GM18508 (cell line): ENCODE results near the gene ETAA1.
A peak's percentile ranks its signal among the peaks of the same experiment; 100 is the strongest.

Experiments
- ATAC-seq: cut with Tn5 transposase; IDR thresholded peaks from one replicate; pipeline ENCODE4 v1.9.1; 2021; ENCODE audit warnings: moderate number of reproducible peaks; ENCODE audit not compliant: insufficient read depth, unreplicated experiment

ETAA1 gene

DNA sequence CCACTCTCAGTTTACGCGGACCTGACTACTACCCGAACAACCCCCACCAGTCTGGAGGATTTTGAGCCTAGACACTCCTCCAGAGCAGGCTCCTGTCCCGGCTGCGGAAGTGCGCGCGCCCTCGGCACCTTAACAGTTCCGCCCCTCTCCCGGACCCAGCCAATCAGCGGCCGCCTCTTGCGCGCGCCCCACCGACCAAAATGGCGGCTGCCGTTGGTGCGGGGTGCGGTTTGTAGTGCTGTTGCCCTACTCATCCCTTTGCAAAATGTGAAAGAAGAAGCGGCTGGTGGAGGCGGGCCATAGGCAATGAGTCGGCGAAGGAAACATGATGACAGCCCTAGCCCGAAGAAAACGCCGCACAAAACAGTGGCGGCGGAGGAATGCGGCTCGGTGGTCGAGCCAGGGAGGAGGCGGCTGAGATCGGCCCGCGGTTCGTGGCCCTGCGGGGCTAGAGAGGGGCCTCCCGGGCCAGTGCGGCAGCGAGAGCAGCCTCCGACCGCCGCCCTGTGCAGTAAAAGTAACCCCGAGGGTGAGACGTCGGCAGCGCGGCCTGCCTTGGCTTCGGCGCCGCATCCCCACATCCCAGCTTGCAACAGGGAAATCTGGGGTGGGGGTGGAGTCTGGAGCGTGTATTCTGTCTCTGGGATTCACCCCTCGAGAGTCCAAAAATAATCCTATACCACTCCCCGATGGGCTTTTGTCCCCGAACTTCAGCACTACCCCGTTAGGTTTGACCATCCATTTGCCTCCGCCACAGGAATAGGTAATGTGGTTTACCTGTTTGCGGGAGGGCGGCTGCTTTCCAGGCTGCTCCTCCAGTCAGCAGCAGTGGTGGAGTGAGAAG is at the start of gene ETAA1:
TSS of gene ETAA1 (plus strand) at position 191 of the 844 bp plus-strand sequence. CDS start at position 307, 116 bp downstream.
- peak; percentile 95 for ATAC-seq

DNA sequence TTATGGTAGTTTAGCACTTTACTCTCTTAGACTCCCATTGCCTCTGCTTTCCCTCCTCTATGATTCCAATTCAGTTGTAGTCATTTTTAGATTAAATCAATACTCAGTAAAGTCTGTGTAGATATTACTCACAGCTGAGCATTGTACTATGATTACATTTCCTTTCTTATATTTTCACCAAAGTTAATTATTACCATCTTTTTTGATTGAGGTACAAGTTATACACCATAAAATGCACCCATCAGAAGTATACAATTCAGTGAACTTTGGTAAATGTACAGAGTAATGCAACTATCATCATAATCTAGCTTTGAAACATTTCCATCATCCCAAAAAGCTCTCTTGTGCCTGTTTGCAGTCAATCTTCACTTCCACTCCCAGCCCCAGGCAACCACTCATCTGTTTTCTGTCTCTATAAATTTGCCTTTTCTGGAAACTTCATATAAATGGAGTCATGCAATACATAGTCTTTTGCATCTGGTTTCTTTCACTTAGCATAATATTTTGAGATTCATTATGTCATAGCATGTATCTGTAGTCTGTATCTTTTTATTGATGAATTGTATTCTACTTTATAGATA is 30.2 kb upstream of the ETAA1 start:
- ATAC-seq, result no peak

DNA sequence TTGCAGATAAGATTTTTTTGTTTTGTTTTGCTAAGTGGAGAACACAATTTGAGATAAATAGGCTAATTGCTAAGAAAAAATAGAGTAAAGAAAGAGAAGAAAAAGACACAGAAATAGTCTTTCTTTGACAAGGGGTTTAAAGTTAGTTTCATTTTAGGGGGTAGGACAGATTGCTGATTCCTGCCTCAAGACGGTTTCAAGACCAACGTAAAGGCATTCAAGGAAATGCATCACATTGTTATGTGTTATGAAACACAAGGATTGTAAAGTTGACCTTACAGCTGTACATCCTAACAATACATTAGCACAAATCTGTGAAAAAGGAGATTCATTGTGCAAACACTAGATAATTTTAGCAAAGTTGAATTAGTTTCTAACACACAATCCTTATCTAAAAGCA is 22.7 kb upstream of the ETAA1 start:
- ATAC-seq, result no peak

DNA sequence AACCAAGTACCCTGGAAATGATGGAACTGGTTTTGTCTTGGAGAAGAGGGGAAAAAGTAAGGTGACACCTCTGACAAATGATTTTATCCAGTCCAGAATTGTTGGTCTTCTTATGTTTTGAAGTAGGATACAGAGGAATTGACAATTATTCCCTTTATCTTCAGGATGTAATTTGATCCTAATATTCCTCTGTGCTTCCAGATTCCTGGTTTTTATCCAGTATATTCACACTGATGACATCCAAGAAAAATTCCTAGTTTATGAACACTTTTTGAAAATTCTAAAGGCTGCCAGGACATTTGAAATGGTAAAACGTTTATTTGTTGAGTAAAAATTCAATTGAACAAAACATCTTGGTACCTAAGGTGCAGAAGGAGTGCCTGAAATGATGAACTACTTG is 22.2 kb upstream of the ETAA1 start:
- no peak for ATAC-seq

DNA sequence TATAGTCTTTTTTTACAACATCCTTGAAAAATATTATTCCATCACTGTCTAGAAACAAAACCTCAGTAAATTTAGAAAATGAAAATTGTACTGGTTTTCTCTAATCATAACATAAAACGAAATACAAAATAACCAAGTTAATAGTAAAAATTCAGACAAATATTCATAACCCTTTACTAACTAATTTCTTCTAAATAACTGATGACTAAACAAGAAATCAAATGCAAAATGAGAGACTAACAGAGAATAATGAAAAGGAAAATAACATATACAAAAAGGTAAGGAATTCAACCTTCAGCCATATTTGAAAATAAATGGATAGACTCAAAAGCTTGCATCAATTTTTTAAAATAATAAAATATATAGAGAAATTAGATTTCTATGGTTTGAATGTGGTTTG is 18.6 kb upstream of the ETAA1 start:
- ATAC-seq, result no peak

DNA sequence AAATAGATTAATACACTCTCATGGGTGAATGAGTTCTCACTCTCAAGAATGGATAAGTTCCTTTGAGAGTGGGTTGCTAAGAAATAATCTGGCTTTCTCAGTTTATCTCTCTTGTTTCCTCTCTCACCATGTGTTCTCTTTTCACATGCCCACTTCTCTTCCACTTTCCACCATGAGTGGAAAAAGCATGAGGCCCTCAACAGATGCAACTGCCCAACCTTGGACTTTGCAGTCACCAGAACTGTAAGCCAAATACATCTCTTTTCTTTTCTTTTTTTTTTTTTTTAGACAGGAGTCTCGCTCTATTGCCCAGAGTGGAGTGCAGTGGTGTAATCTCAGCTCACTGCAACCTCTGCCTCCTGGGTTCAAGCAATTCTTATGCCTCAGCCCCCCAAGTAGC is 18.1 kb upstream of the ETAA1 start:
- ATAC-seq, result no peak

DNA sequence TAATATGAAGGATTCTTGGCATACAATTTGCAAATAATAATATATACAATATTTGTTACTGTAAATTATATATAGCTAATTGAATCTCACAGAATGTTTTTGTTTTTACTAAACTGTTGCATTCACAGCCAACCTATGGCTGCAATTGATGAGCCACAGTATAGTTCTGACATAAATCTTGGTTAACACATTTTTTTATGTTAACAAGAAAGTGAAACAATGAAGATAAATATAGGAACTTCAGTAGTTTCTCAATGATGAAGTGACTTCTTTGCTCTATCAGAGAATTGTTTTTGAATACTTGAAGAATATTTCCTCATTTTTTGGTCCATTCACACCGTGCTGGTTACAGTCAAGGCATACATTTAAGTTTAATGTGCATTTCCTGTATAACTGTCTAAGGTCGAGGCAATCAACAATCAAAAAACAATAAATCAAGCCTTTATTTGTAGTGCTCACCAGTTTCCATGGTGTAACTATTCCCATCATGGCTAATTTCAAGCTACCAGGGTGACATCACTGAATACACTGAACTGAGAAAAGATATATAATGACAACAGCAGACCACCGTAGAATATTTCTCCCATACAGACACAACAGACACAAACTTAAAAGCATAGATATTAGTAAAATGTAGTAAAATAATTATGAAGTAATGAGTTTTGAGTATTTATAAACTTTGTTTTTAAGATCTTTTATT is 12.9 kb upstream of the ETAA1 start:
- no peak for ATAC-seq

DNA sequence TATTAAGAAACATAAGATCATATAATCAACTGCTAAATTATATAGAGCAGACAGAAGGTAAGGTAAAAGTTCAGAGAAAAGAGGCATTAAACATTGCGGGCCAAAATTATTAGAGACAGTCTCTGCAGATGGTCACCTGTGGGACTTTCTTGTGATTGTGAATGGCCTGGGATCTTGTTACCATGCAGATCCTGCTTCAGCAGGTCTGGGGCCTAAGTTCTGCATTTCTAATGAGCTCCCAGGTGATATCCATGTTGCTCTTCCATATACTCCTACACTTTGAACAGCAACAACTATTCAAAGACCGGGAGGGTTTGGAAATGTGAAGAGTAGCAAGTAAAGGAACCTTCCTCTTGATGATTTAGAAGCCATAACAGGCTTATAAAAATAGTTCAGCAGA is 8.5 kb upstream of the ETAA1 start:
- no peak for ATAC-seq

DNA sequence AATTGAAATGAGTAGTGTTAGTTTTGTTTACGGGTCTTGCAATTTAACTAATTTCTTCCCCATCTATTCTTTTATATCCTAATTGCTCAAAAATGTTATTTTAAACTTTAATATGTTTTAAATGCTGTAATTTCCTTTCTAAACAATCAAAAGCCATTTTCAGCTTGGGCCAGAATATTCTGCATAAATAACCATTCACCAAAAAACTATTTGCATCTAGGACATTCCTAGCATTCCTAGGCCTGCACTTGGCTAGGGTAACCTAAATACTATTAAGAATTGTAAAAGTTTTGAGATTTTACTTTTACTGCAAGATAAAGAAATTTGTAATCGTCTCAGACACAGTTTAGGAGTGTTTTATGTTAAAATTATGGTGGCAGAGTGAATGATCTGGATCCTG is 7.8 kb upstream of the ETAA1 start:
- ATAC-seq, result no peak

DNA sequence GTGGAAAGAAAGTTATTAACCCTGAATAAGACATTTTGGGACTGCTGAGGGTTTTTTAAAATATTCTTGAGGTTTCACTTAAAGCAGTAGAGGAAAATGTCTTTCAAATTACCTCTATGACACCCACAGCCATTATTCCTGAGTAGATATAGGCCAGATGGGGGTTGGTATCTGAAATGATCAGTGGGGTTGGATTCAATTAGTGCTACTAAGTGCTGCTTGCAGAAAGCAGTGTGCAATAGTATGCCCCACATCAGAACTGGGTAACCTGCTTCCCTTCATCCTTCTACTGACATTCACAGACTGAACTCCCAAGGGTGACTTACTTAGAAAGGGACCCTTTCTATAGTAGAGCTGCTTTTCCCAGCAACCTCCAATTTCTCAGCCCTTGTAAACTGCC is 7.3 kb upstream of the ETAA1 start:
- no peak for ATAC-seq

DNA sequence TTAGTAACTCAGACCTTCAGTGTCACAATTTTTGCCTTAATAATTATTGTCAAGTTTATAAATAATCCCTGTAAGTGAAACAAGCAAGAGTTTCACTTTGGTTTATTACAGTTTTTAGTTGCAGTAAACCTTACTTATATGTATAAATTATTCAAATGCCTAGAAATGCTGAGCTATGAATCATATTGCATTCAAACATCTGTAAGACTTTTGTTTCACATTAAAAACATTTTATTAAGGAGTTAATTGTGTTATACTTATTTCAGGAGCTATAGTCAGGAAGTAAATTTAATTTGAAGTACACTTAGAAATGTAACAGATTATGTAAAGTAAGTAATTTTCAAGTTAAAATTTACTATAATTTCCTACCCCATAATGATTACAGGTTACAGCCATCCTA is 3.9 kb upstream of the ETAA1 start:
- ATAC-seq, result no peak

DNA sequence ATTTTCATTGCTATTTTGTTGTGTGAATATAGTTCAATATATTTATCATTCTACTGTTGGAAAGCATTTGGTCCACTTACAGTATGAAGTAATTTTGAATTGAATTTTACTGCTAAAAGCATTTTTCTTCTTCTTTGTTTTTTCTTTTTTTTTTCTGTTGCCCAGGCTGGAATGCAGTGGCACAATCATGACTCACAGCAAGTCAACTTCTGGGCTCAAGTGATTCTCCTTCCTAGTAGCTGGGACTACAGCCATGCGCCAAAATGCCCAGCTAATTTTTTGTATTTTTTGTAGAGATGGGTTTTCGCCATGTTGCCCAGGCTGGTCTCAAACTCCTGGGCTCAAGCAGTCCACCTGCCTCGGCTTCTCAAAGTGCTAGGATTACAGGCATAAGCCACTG is 2.4 kb upstream of the ETAA1 start:
- no peak for ATAC-seq

DNA sequence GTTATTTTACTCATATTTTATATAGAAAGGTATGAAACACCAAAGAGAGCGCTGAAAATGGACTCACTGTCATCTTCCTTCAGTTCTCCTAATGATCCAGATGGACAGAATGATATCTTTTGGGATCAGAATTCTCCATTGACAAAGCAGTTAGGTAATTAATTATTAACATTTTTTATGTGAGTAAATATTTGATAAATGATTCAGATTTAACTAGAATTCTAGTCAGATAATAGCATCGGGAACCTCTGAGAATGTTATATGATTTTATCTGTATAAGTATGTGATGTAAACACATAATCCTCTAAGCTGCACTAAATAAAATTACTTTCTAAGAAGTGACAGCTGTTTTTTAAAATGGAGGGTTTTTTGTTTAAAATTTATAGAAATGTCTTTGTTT is 2.0 kb downstream of the ETAA1 start:
- ATAC-seq, result no peak

DNA sequence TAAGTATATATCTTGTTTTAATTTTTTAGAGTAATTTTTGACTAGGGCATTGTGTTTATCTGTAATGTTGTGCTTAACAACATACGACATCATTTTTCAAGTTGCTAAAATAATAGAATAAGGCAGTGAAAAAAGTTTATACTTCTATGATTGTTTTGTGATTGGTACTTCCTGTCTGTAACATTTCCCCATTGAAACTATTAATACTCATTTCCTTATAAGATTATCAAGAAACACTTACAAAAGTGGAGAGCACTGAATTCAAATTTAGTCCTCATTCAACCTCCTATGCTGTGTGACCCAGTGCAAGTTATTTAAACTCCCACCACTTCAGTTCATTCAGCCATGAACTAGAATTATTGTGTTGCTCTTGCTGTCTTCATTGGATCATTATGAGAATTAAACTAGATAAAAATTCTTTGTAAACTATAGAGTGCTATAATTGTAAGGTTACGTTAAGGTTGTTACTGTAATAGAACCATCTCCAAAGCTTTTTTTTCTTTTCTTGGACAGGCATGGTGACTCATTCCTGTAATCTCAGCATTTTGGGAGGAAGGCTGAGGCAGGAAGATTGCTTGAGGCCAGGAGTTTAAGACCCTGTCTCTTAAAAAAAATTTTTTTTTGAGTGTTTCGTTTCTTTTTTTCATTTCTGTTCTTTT is 2.8 kb downstream of the ETAA1 start:
- no peak for ATAC-seq

DNA sequence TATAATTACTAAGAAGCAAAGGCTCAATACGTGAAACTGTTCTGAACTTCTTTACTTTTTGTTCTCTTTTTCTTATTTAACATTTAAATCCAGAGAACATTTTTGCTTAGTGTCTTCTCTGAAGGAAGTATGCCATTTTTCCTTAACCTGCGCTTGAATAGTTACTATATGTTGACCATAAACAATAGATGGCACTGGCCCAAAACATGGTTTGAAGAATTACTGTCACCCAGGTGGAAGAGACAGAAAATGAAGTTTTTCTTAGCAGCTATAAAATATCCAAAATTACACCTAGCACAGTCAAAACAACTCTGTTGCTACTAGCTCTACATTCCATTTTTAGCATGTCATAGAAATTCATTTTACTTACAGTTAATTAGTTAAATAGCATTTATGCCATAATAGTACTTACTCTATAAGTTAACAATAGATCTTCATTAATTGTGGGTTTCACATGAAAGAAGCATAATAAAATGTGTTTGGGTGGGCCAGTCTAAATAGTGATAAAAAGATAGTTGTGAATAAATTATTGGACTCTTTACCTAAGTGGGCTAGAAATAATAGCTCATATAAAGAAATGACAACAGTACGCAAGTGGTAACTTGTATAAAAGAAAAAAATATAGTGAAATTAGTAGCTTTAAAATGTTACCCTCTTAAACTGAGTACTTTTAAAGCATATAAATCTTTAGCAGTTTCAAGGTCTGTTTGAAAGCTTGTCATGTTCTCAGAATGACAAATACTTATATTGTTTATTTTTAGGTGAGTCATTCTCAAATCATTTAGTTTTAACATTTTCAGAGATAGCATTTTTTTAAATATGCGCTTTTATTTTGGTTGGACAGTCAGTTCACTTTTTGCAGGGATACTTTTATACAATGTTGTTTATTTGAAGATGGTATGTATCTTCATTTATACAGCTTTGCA is 3.7 kb downstream of the ETAA1 start:
- no peak for ATAC-seq

DNA sequence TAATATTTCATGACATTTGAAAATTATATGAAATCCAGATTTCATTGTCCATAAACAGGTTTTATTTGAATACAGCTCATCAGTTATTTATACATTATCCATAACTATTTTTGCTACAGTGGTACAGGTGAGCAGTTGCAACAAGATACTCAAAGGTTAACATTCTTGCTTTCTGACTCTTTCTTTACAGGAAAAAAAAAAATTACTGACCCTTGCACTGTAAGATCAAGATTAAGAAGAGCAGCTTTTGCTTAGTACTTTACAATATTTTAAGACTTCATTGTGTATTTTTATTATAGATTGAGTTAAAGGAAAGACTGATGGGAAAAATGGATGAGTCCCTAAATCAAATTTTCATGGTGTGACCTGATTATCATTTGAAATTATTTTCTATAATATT is 11.2 kb downstream of the ETAA1 start:
- no peak for ATAC-seq

DNA sequence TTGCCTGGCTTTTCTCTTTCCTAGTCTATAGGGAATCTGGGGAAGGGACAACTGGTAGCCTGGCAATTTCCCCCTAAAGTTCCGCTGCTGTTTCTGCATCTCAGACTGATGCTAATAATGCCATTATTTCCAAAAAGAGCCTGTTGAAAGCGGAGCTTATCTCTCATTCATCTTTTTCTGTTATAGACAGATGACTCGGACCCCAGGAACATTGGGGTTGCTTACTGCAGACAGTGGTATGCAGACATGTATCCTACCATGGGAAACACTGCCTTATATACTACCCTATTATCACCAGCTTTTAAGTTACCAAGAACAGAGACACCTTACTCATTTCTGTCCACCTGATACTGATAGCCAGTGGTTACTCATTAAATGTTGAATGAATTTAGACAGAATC is 15.3 kb downstream of the ETAA1 start:
- no peak for ATAC-seq

DNA sequence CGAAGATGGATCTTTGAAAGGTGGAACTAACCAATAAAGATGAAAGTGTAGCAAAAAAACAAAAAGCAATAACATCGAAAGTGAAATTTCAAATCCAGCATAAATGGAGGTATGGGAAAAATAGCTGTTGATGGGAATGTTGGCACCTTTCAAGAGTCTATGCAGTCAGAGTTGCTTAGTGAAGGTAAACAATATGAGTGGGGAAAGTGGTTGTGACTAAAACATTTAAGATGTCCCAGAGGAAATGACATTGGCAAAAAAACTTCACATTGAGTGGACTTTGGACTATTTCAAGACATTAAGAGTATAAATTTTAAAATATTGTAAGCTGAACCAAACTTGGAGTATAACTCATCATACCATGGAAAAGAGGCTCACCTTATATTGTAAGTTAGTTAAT is 17.7 kb downstream of the ETAA1 start:
- no peak for ATAC-seq

DNA sequence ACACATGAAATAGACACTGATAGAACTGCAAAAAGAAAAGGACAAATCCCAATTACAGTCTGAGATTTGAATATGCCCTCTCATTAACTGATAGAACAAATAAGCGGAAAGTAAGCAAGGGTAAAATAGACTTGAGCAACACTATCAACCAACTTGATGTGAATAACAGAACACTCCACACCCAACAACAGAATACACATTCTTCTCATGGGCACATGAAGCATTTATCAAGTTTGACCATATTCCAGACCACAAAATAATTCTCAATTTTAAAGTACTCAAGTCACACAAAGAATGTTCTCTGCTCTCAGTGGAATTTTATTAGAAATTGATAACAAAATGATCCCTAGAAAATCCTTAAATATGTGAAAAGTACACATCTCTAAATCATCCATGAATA is 19.0 kb downstream of the ETAA1 start:
- ATAC-seq, result no peak

DNA sequence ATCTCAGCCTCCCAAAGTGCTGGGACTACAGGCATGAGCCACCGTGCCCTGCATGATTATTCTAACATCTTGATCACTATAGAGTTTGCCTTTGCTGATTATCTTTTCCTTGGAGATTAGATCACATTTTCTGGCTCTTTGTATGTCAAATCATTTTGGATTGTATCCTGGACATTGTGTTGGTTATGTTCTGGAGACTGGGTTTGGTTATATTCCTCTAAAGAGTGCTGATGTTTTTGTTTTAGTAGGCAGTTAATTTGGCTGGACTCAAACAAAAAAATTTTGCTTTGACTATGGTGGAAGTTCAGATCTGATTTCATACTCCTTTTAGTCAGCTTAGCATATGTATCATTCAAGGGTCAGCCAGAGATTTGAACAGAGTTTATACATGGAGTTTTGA is 26.4 kb downstream of the ETAA1 start:
- ATAC-seq, result no peak
